Smooth muscle cell (in vitro differentiated cells): Measurements from ENCODE around the gene MCF2L2. TPM values are rescaled to one million over a fixed set of nuclear protein-coding genes. Genes with fewer than 3 reads are reported as not detected.

Source experiments
- DNase-seq: peaks from one replicate; lab custom pipeline; 2025; ENCODE audit not compliant: unreplicated experiment; lab: John Stamatoyannopoulos, UW
- H2AFZ ChIP-seq: fragments of 200-600 bp; sonication (generic); 2 replicates; pipeline ENCODE4 v1.6.0; 2016; ENCODE audit warnings: antibody characterized with exemption, low read depth, mild to moderate bottlenecking
- H3F3A ChIP-seq: fragments of 200-600 bp; sonication (generic); 2 replicates; pipeline ENCODE4 v1.6.0; 2017; ENCODE audit warnings: antibody characterized with exemption, low read depth
- H3K27ac ChIP-seq: fragments of 200-600 bp; sonication (generic); 2 replicates; pipeline ENCODE4 v1.5.1; 2016; ENCODE audit warnings: low read depth, mild to moderate bottlenecking
- H3K27me3 ChIP-seq: fragments of 200-600 bp; sonication (generic); 2 replicates; pipeline ENCODE4 v1.6.1; 2016; ENCODE audit warnings: low read depth, mild to moderate bottlenecking
- H3K36me3 ChIP-seq: fragments of 200-600 bp; sonication (generic); 2 replicates; pipeline ENCODE4 v1.5.1; 2016; ENCODE audit warnings: low read depth
- H3K4me1 ChIP-seq: fragments of 200-600 bp; sonication (generic); 2 replicates; pipeline ENCODE4 v1.5.1; 2016; ENCODE audit warnings: low read depth
- H3K4me2 ChIP-seq: fragments of 200-600 bp; sonication (generic); 2 replicates; pipeline ENCODE4 v1.6.0; 2016; ENCODE audit warnings: mild to moderate bottlenecking
- H3K4me3 ChIP-seq: fragments of 200-600 bp; sonication (generic); 2 replicates; pipeline ENCODE4 v1.5.1; 2016; ENCODE audit warnings: mild to moderate bottlenecking
- H3K79me2 ChIP-seq: fragments of 200-600 bp; sonication (generic); 2 replicates; pipeline ENCODE4 v1.6.0; 2016; ENCODE audit warnings: low read depth, mild to moderate bottlenecking
- H3K9ac ChIP-seq: fragments of 200-600 bp; sonication (generic); 2 replicates; pipeline ENCODE4 v1.6.0; 2016; ENCODE audit warnings: low read depth
- H3K9me3 ChIP-seq: fragments of 200-600 bp; sonication (generic); replicated peaks from 2 replicates; pipeline ENCODE4 v1.5.1; 2016; ENCODE audit warnings: low read depth
- H4K20me1 ChIP-seq: fragments of 200-600 bp; sonication (generic); 2 replicates; pipeline ENCODE4 v1.6.0; 2016; ENCODE audit warnings: low read depth
- CTCF ChIP-seq: fragments of 200-600 bp; sonication (generic); IDR thresholded peaks from 2 replicates; pipeline ENCODE4 v1.5.1; 2017; ENCODE audit warnings: borderline replicate concordance, mild to moderate bottlenecking, antibody characterized with exemption; ENCODE audit not compliant: insufficient read depth, poor library complexity, severe bottlenecking
- WGBS: methylation state at CpG from one replicate; pipeline ENCODE4 v1.1.7; 2016; ENCODE audit warnings: low lambda C conversion rate; 5-methylcytosine and 5-hydroxymethylcytosine counted together
- polyA plus RNA-seq: library from polyadenylated mRNA; unstranded; fragments of >200 nt; fragmentation: Nextera tagmentation; extraction: Ambion mirVana; gene quantifications from 2 replicates; pipeline ENCODE4 v1.2.1, GENCODE V29; 2016
- total RNA-seq: library from RNA; depleted of rRNA; stranded (reverse); fragments of >200 nt; gene quantifications from 2 replicates; pipeline ENCODE4 v1.2.3, GENCODE V29; 2014

The MCF2L2 gene
- total and polyA plus RNA-seq, 2 experiments from 2014 or later: 0.09 TPM; not detected in 1

- DNase-seq: peak; percentile 48
- 6% methylated on average over 5 of the region's 5 CpGs for WGBS
- no peaks in the 10 kb centered on the region for H3K27me3 ChIP-seq
- TF ChIP-seq CTCF: no peak
- no peak overlapping the region for H3K9ac ChIP-seq
- H3K79me2 ChIP-seq: no peaks in the 10 kb centered on the region
- H3K4me1 ChIP-seq: no peaks in the 10 kb centered on the region
- peak overlapping the region; percentile 73 for H3K4me2 ChIP-seq
- H4K20me1 ChIP-seq: no peaks in the 10 kb centered on the region
- H3K36me3 ChIP-seq: no peaks in the 10 kb centered on the region
- H3K4me3 ChIP-seq: no peak overlapping the region
- H2AFZ ChIP-seq: no peak overlapping the region
- no peaks in the 10 kb centered on the region for H3K9me3 ChIP-seq
- H3K27ac ChIP-seq: peak overlapping the region; percentile 50
- no peaks in the 10 kb centered on the region for H3F3A ChIP-seq
Observed at GRCh38 chr3:183298701-183299153, 129.7 kb downstream of the MCF2L2 start.

GRCh38 chr3:183296944-183297343 lies 131.5 kb downstream of the MCF2L2 start:
- WGBS: 91% methylated on average over 12 of the region's 12 CpGs
- no peak for DNase-seq
- no peak overlapping the region for H3K4me2 ChIP-seq
- H3K27ac ChIP-seq: no peak overlapping the region
- H3K4me3 ChIP-seq: no peak overlapping the region
- H3K79me2 ChIP-seq: no peaks in the 10 kb centered on the region
- no peak for TF ChIP-seq CTCF
- no peak overlapping the region for H3K9ac ChIP-seq
- H3K36me3 ChIP-seq: no peaks in the 10 kb centered on the region
- H3K27me3 ChIP-seq: no peaks in the 10 kb centered on the region
- H3K9me3 ChIP-seq: no peaks in the 10 kb centered on the region
- no peak overlapping the region for H2AFZ ChIP-seq
- H3F3A ChIP-seq: no peaks in the 10 kb centered on the region
- H3K4me1 ChIP-seq: no peaks in the 10 kb centered on the region
- no peaks in the 10 kb centered on the region for H4K20me1 ChIP-seq

GRCh38 chr3:183295211-183295610 lies 133.2 kb downstream of the MCF2L2 start:
- no peak overlapping the region for H3K9ac ChIP-seq
- H3K4me1 ChIP-seq: peaks cover 5% of the 10 kb centered on the region
- TF ChIP-seq CTCF: no peak
- no peak overlapping the region for H3K4me2 ChIP-seq
- no peaks in the 10 kb centered on the region for H3K27me3 ChIP-seq
- H3K36me3 ChIP-seq: no peaks in the 10 kb centered on the region
- no peak overlapping the region for H2AFZ ChIP-seq
- H3K27ac ChIP-seq: no peak overlapping the region
- no peak overlapping the region for H3K4me3 ChIP-seq
- WGBS: 49% methylated on average over 3 of the region's 3 CpGs
- no peaks in the 10 kb centered on the region for H3K9me3 ChIP-seq
- no peaks in the 10 kb centered on the region for H3K79me2 ChIP-seq
- no peaks in the 10 kb centered on the region for H4K20me1 ChIP-seq
- peaks cover 8% of the 10 kb centered on the region for H3F3A ChIP-seq
- no peak for DNase-seq

- Histone ChIP-seq H3K4me2 (no peak overlapping the region), H3K9ac (no peak overlapping the region), H3K27me3 (no peaks in the 10 kb centered on the region), H3K4me1 (peaks cover 5% of the 10 kb centered on the region), H3K36me3 (no peaks in the 10 kb centered on the region), H2AFZ (no peak overlapping the region), H3F3A (peaks cover 8% of the 10 kb centered on the region), H3K4me3 (no peak overlapping the region), H3K27ac (no peak overlapping the region), H3K79me2 (no peaks in the 10 kb centered on the region), H4K20me1 (no peaks in the 10 kb centered on the region), H3K9me3 (no peaks in the 10 kb centered on the region)
- WGBS: 92% methylated on average over 2 of the region's 2 CpGs
- no peak for DNase-seq
- no peak for TF ChIP-seq CTCF
Observed at GRCh38 chr3:183293966-183294365, 134.5 kb downstream of the MCF2L2 start.
